ENCODE measurements around the gene NMNAT3.

DNA sequence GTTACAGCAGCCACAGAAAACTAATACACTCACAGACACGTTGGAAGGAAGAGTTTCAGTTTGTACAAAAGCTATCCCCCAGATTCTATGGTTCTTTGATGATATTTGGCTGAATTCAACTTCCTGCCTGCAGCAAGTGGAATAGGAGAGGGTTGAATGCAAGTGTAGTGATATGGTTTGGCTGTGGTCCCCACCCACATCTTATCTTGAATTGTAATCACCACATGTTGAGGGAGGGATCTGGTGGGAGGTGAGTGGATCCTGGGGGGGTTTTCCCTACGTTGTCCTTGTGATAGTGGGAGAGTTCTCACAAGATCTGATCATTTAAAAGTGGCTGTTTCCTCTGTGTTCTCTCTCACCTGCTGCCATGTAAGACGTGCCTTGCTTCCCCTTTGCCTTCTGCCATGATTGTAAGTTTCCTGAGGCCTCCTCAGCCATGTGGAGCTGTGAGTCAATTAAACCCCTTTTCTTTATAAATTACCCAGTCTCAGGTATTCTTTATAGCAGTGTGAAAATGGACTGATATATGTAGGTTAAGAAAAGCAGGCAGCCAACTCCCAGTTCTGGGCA, 29.8 kb downstream of the NMNAT3 start:
- TF ChIP-seq EZH2phosphoT487 (IDR thresholded peaks at IDR 0.05; ENCODE audit: insufficient read depth, low read depth) (no peak), EZH2 (IDR thresholded peaks at IDR 0.05; ENCODE audit: insufficient read depth, poor library complexity, severe bottlenecking) (no peak)
